ENCODE results near the gene RIMBP3C. TPM values are rescaled to one million over a fixed set of nuclear protein-coding genes. Genes with fewer than 3 reads are reported as not detected.
"Not testable (repeated sequence)": the region's sequence is repeated elsewhere in the genome, so short reads cannot be mapped to it uniquely, and the experiment has no call there.

The RIMBP3C gene
- total and polyA plus RNA-seq, 2 of the 8 experiments (the other 6 are each of a cell fraction or from before 2014, with no cell fraction given), result 0.08 TPM; not detected in 1

- H3K27me3 ChIP-seq (replicated peaks in 1 of 4; ENCODE audit: control insufficient read depth in 3 of 4, extremely low read depth in 1 of 4, insufficient read depth in 3 of 4, low read length in 3 of 4); DNase-seq (ENCODE audit: low read depth in 1 of 2, low spot score in 2 of 2); H3K36me3 ChIP-seq (ENCODE audit: control insufficient read depth in 2 of 4, insufficient read depth in 4 of 4, low read length in 3 of 4); H2AK5ac ChIP-seq (ENCODE audit: low read depth, low read length); H3K9ac ChIP-seq (replicated peaks in 1 of 4; ENCODE audit: extremely low read depth in 1 of 4, low read depth in 3 of 4, low read length in 3 of 4); H2BK5ac ChIP-seq (ENCODE audit: low read depth, low read length); H2BK20ac ChIP-seq (ENCODE audit: low read length); H3K18ac ChIP-seq (ENCODE audit: extremely low read depth, low read length); H3K56ac ChIP-seq (replicated peaks; ENCODE audit: insufficient read length, low read depth, low read length); H3K23ac ChIP-seq (ENCODE audit: insufficient read length); H3K4me1 ChIP-seq (replicated peaks in 1 of 4; ENCODE audit: control insufficient read depth in 3 of 4, insufficient read depth in 4 of 4, low read length in 3 of 4); H2BK120ac ChIP-seq (replicated peaks; ENCODE audit: low read depth, low read length); H3K27ac ChIP-seq (ENCODE audit: low read depth, low read length); CTCF ChIA-PET (ENCODE audit: partially characterized antibody); FAIRE-seq; H4K91ac ChIP-seq (replicated peaks; ENCODE audit: insufficient read length, low read length); H3K23me2 ChIP-seq (ENCODE audit: low read depth, low read length); POLR2A ChIA-PET (ENCODE audit: partially characterized antibody); H2AFZ ChIP-seq (ENCODE audit: low read length); H3K9me3 ChIP-seq (ENCODE audit: insufficient read depth in 2 of 2, low read depth in 1 of 2, low read length in 1 of 2); H3K79me2 ChIP-seq (ENCODE audit: control insufficient read depth in 1 of 2, insufficient read depth in 2 of 2, low read length in 2 of 2); H4K5ac ChIP-seq (ENCODE audit: insufficient read length, low read depth, low read length); H3K4ac ChIP-seq (replicated peaks; ENCODE audit: insufficient read length, low read depth, low read length); H3K14ac ChIP-seq (ENCODE audit: insufficient read length); H2BK12ac ChIP-seq (ENCODE audit: low read depth, low read length); H2BK15ac ChIP-seq (ENCODE audit: low read length); H4K20me1 ChIP-seq (replicated peaks in 1 of 2; ENCODE audit: control insufficient read depth in 1 of 2, insufficient read depth in 2 of 2, low read length in 2 of 2); H4K8ac ChIP-seq (ENCODE audit: extremely low read depth, insufficient read depth, low read length); H3K79me1 ChIP-seq (ENCODE audit: low read depth, low read length); H3K4me3 ChIP-seq (ENCODE audit: extremely low read depth in 1 of 4, insufficient read depth in 2 of 4, low read depth in 3 of 4, low read length in 4 of 4); H3K4me2 ChIP-seq (ENCODE audit: insufficient read depth in 1 of 2, low read depth in 2 of 2, low read length in 2 of 2): not testable (repeated sequence)
- no CpG with 5 or more reads among the region's 9 CpGs for WGBS, 2 experiments (ENCODE audit: extremely low coverage in 1 of 2, insufficient coverage in 1 of 2, insufficient read length in 1 of 2, insufficient replicate concordance in 2 of 2, low coverage in 1 of 2, low lambda C conversion rate in 2 of 2, missing lambda C conversion rate in 1 of 2)
Observed at GRCh38 chr22:21515234-21515633, 36.0 kb downstream of the RIMBP3C start.

GRCh38 chr22:21514117-21514516 lies 37.1 kb downstream of the RIMBP3C start:
- H2AFZ ChIP-seq (ENCODE audit: low read length); H2AK5ac ChIP-seq (ENCODE audit: low read depth, low read length); H3K23ac ChIP-seq (ENCODE audit: insufficient read length); H3K4me3 ChIP-seq (ENCODE audit: extremely low read depth in 1 of 4, insufficient read depth in 2 of 4, low read depth in 3 of 4, low read length in 4 of 4); DNase-seq (ENCODE audit: low read depth in 1 of 2, low spot score in 2 of 2); H3K79me1 ChIP-seq (ENCODE audit: low read depth, low read length); H4K20me1 ChIP-seq (replicated peaks in 1 of 2; ENCODE audit: control insufficient read depth in 1 of 2, insufficient read depth in 2 of 2, low read length in 2 of 2); CTCF ChIA-PET (ENCODE audit: partially characterized antibody); H3K9me3 ChIP-seq (ENCODE audit: insufficient read depth in 2 of 2, low read depth in 1 of 2, low read length in 1 of 2); H4K8ac ChIP-seq (ENCODE audit: extremely low read depth, insufficient read depth, low read length); H3K79me2 ChIP-seq (ENCODE audit: control insufficient read depth in 1 of 2, insufficient read depth in 2 of 2, low read length in 2 of 2); H3K18ac ChIP-seq (ENCODE audit: extremely low read depth, low read length); H3K4ac ChIP-seq (replicated peaks; ENCODE audit: insufficient read length, low read depth, low read length); H4K91ac ChIP-seq (replicated peaks; ENCODE audit: insufficient read length, low read length); H3K9ac ChIP-seq (replicated peaks in 1 of 4; ENCODE audit: extremely low read depth in 1 of 4, low read depth in 3 of 4, low read length in 3 of 4); H4K5ac ChIP-seq (ENCODE audit: insufficient read length, low read depth, low read length); H3K36me3 ChIP-seq (ENCODE audit: control insufficient read depth in 2 of 4, insufficient read depth in 4 of 4, low read length in 3 of 4); H2BK5ac ChIP-seq (ENCODE audit: low read depth, low read length); H3K27me3 ChIP-seq (replicated peaks in 1 of 4; ENCODE audit: control insufficient read depth in 3 of 4, extremely low read depth in 1 of 4, insufficient read depth in 3 of 4, low read length in 3 of 4); POLR2A ChIA-PET (ENCODE audit: partially characterized antibody); FAIRE-seq; H2BK120ac ChIP-seq (replicated peaks; ENCODE audit: low read depth, low read length); H3K4me2 ChIP-seq (ENCODE audit: insufficient read depth in 1 of 2, low read depth in 2 of 2, low read length in 2 of 2); H3K4me1 ChIP-seq (replicated peaks in 1 of 4; ENCODE audit: control insufficient read depth in 3 of 4, insufficient read depth in 4 of 4, low read length in 3 of 4); H2BK12ac ChIP-seq (ENCODE audit: low read depth, low read length); H2BK20ac ChIP-seq (ENCODE audit: low read length); H2BK15ac ChIP-seq (ENCODE audit: low read length); H3K14ac ChIP-seq (ENCODE audit: insufficient read length); H3K27ac ChIP-seq (ENCODE audit: low read depth, low read length); H3K23me2 ChIP-seq (ENCODE audit: low read depth, low read length); H3K56ac ChIP-seq (replicated peaks; ENCODE audit: insufficient read length, low read depth, low read length): not testable (repeated sequence)
- no CpG with 5 or more reads among the region's 12 CpGs for WGBS, 2 experiments (ENCODE audit: extremely low coverage in 1 of 2, insufficient coverage in 1 of 2, insufficient read length in 1 of 2, insufficient replicate concordance in 2 of 2, low coverage in 1 of 2, low lambda C conversion rate in 2 of 2, missing lambda C conversion rate in 1 of 2)
